DMS53 treated with DMSO at 0.1 percent for 48 hours (cell line): ENCODE results near the gene RLN3.

Experiments
- DNase-seq: peaks from one replicate; lab custom pipeline; 2025; ENCODE audit not compliant: unreplicated experiment; lab: John Stamatoyannopoulos, UW

RLN3 gene

DNA sequence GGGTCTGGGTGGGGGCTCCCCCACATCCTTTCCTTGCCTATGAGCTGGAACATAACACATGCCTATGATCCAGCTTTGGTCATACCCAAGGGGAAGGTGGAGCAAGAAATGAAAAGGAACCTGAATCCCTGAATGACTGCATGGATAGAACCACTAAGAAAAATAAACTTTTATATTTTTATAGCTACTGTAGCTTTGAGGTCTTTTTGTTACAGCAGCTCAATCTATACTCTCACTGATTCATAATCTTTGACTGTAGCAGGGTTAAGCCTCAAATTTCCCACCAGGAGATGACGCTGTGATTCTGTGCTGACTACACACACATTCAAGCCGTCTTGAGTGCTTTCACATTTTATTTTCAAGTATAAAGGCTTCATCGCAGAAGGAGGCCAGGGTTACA is 25.1 kb downstream of the RLN3 start:
- DNase-seq, result no peak

DNA sequence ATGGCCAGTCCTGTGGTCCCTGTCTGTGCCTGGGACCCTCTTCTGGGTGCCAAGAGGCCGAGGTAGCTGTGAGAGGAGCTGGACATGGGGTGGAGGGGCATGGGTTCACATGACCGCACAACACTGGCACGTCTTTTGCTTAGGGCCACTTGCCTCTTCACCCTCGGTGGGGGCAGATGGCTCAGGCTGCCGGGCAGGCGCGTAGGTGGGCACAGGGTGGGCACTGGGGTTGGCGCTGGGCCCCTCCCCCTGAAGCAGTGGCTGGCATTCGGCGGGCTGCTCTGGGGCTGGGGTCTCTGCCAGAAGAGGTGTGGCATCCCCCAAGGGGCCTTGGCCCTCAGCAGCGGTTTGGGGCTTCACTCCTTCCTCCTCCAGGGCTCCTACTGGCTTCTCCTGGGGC is 25.6 kb downstream of the RLN3 start:
- DNase-seq, result no peak

- no peak for DNase-seq
Observed at GRCh38 chr19:14054099-14054498, 26.2 kb downstream of the RLN3 start.

- DNase-seq, result no peak
Observed at GRCh38 chr19:14054721-14055120, 26.8 kb downstream of the RLN3 start.

GRCh38 chr19:14055396-14055795 is 27.4 kb downstream of the RLN3 start:
- DNase-seq, result no peak

DNA sequence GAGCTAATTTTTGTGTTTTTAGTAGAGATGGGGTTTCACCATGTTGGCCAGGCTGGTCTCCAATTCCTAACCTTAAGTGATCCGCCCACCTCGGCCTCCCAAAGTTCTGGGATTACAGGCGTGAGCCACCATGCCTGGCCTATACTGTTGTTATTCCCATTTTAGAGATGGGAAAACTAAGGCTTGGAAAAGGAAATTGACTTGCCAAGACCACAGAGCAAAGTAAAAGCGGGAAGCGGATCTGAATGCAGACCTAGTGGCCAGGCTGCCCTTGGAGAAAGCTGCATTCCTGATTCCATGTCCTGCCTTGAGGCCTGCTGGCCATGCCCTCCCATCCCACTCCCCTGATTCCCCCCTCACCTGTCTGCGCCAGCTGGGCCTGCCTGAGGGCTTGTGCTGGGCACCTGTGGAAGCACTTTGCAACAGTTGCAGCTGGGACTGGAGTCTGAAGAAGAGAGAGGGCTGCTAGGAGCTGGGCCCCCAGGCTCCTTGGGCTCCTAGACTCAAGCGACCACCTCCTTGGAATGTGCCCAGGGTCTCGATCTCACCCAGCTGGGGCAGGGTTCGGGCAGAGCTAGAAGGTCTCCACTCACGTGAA is 28.2 kb downstream of the RLN3 start:
- DNase-seq, result no peak

- no peak for DNase-seq
Observed at GRCh38 chr19:14056741-14057356, 28.9 kb downstream of the RLN3 start.

DNA sequence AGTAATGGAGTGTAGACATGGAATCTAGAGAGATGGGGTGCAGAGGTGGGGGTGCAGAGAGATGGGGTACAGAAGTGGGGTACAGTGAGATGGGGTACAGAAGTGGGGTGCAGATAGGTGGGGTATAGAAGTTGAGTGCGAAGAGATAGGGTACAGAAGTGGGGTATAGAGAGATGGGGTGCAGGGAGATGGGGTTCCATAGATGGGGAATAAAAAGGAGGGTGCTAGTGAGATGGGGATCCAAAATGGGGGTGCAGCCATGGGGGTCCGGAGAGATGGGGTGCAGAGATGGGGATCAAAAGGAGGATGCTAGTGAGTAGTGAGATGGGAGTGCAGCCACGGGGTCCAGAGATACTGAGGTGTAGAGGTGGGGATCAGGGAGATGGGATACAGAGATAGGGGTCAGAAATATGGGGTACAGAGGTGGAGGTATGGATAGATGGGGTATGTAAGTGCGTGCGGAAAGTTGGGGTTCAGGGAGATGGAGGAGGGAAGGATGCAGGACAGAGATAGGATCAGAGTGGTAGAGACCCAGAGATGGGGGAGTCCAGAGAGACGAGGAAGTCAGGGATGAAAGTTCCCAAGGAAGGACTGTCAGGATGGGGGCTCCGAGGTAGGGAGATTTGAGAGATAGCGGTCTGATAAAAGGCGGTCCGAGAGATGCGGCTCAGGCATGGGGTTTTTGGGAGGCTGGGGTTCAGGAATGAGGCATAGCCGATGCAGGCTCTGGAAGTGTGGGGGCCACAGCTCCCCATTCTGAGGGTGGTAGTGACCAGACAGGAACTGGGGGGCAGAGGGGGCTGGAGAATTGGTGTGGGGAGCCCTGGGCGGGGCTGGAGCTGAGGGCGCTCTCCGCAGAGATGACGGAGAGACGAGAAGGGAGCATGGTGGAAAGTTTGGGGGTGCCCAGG is 30.5 kb downstream of the RLN3 start:
- no peak for DNase-seq

DNA sequence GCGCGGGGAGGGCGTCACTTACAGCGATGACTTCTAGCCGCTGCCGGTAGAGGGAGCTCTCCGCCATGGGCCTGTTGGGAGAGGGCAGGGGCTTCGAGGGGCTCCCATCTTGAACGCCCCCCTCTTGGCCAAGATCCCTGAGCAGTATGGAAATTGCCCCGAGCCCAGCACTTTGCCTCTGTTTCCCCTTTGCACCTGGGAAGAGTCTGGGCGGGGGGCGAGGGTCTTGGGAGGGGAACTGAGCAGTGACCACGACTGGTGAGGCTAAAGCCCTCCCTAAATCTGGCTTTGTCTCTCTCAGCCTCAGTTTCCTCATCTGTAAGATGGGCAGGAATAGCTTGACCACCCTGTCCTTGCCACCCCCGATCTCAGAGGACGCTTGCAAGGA is 31.1 kb downstream of the RLN3 start:
- no peak for DNase-seq

- DNase-seq, result no peak
Observed at GRCh38 chr19:14059652-14060155, 31.8 kb downstream of the RLN3 start.

DNA sequence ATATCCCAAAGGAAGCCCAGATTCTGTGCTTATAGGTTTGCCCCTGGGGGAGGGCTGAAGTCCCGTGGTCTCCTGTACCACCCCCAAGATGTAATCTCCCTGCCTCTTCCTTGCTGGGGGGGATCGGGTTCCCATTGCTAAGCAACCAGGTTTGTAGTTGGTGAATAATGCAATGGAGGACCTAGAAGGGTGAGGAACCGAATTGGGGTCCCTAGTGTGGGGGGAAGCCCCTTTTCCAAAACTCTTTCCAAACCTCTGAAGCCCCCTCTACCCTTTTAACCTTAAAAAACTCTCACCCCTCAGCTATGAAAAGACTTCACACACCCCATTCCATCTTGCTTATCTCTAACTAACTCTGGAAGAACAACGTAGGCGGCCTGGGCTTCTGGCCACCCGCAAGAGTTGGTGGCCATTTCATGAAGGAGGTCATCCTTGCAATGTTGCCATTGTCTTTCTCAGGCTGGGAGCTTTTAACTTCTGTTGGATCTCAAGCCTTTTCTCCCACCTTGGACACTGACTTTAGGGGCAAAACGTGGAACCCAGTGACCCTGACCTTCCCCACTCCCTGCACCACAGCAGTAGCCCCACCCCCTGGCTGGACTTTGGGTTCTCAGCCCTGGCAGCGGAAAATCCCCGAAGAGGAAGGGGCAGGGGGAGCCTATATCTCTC is 33.3 kb downstream of the RLN3 start:
- no peak for DNase-seq

- DNase-seq, result no peak
Observed at GRCh38 chr19:14061751-14062557, 34.0 kb downstream of the RLN3 start, which contains the start of gene PALM3. Gene PALM3, minus strand, starts transcription at chr19:14062076. Its CDS starts 96 bp downstream, at chr19:14061980.

DNA sequence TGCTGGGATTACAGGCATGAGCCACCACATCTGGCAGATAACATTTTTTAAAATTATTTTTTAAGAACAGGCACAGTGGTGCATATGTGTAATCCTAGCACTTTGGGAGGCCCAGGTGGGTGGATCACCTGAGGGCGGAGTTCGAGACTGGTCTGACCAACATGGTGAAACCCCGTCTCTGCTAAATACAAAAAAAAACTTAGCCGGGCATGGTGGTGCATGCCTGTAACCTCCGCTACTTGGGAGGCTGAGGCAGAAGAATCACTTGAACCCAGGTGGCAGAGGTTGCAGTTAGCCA is 34.6 kb downstream of the RLN3 start:
- no peak for DNase-seq

GRCh38 chr19:14063105-14063504 is 35.2 kb downstream of the RLN3 start:
- DNase-seq, result no peak

DNA sequence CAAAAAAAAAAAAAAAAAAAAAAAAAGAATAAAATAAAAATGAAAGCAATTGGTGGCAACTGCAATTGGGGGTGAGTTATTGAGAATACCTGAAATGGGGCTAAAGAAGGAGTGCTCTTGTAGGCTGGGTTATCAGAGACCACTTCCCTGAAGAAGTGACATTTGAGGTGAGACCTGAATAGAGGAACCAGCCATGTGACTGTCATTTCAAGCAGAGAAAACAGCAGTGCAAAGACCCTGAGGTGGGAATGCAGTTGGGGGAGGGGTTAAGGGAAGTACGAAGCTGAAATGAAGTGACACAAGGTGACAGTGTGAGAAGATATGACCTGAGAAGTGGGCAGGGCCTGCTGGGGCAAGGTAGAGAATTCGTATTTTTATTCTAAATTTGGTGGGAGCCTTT is 38.2 kb downstream of the RLN3 start:
- DNase-seq, result no peak

DNA sequence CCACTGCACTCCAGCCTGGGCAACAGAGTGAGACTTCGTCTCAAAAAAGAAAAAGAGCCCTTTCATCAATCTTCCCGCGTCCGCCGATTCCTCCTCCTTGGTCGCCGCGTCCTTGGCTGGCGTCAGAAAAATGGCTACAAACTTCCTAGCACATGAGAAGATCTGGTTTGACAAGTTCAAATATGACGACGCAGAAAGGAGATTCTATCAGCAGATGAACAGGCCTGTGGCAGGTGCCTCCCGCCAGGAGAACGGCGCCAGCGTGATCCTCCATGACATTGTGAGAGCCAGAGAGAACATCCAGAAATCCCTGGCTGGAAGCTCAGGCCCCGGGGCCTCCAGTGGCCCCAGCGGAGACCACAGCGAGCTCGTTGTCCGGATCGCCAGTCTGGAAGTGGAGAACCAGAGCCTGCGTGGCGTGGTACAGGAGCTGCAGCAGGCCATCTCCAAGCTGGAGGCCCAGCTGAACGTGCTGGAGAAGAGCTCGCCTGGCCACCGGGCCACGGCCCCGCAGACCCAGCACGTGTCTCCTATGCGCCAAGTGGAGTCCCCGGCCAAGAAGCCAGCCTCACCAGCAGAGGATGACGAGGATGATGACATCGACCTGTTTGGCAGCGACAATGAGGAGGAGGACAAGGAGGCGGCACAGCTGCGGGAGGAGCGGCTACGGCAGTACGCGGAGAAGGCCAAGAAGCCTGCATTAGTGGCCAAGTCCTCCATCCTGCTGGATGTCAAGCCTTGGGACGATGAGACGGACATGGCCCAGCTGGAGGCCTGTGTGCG is 42.5 kb downstream of the RLN3 start:
- DNase-seq, result no peak

GRCh38 chr19:14072535-14073260 is 44.8 kb downstream of the RLN3 start, which contains the start of gene MISP3:
Gene MISP3, plus strand, starts transcription at chr19:14072786. Its CDS starts 524 bp downstream, at chr19:14073310.
- peak; percentile 46 for DNase-seq

DNA sequence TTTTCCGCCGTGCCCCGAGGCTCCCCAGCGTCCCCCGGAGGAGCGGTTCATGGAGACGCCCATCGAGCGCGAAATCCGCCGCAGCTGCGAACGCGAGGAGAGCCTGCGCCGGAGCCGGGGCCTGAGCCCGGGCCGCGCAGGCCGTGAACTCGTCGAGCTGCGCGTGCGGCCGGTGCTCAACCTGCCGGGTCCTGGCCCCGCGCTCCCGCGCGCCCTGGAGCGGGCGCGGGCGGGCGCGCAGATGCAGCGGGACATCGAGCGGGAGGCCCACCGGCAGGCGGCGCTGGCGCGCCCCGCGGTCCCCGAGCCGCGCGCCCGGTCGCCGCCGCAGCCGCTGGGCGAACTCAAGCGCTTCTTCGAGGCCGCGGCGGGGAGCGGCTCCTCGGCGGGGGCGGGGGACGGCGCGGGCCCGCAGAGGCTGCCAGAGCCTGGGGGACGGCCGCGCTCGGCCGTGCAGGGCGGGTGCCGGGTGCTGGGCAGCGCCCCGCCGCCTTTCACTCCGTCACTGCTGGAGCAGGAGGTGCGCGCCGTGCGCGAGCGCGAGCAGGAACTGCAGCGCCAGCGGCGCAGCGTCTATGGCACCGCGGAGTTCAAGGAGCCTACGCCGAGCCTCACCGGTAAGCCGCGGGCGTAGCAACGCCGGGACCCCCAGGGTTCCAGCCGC is 45.4 kb downstream of the RLN3 start:
- peak; percentile 34 for DNase-seq
